ENCODE data around the gene PDE4D.
A peak's percentile ranks its signal among the peaks of the same experiment; 100 is the strongest.

PDE4D gene

DNA sequence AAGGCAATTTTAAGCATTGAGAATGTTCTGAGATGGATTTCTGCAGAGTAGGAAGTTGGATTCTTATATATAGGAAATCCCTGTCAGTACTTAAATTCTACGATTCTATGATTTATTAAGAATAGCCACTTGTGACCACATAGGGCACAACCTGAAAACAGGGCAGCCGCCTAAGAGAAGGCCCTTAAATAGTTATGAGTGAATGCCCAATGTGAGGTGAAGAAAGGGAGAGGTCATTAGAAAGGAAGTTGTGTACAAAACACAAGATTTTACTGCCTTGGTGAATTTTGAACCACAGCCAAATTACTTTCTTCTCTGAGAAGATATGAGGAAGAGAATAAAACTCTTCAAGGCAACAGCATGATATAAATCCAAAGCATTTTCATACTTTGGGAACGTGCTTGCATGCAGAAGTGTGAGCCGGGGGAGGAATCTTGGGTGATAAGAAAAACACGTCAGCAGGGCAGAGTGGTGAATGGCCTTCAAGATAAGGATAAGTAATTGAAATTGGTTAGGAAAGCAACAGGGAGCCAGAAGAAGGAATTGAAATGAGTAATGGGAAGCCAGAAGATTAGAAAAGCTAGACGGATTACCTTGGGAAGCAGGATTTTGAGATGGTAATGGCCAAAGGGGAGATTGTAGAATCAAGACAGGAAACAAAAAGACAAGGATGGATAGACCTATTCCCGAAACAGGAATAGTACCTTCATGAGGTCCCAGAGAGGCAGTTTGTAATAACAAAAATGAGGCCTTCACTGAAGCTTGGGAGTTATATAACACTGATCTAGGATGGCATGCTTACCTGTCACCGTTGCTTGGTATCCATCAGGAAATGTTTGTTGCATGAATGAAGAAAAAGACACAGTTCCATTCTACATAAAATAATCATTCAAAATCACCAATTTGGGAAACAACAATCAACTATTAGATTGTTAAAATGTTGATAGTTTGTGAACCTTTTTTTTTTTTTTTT lies 244.3 kb downstream of the PDE4D start:
- DNase-seq = peak; percentile 99

DNA sequence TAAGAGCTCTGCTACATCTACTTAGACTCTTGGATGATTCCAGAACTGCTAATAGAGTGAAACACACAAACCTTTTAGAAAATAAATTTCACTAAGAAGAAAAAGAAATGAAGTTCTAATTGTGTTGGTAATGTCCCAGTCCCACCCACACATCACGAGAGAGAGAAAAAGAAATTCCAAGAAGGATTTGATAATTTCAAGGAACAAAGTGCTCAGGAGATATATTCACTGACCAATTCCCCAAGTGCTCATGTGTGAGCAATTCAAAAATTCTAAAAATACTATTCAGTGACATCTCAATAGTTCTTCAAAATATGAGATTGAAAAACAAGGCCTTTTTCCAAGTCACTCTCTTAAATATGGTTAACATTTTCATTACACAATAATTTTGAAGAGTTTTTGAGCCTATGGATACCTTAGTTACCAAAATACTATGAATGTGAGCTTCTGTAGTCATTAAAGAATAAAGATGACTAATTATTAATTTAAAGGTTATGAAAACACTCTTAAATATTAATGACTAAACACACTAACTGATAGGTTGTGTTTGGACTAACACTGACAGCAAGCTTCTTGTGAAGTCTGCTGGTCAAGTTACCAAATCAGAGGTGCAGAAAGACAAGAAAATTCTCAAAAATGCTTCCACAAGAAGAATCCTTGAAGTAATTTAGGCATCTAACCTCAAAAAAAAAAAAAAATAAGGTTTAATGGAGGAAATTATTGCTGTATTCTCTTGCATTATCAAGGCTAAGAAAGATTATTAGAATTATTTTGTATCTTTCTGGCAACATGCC lies 245.3 kb downstream of the PDE4D start:
- DNase-seq = no peak

DNA sequence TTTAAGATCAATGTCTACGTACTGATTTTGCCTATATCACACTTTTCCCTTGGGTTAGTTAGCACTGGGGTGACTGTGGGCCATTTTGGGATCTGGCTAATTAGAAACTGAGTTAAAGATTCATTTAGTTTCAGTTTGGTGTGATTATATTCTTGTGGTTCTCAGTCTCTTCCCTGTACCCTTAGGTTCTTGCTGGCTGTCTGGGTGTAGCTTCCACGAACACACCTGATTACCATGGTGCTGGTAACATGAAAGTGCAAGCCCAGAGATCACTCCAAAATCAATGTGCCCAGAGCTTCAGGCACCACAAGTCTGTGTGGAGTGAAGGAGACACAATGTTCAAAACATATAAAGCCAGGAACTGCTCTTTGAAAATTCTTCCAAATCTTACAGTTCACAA lies 248.1 kb downstream of the PDE4D start:
- no peak for DNase-seq

DNA sequence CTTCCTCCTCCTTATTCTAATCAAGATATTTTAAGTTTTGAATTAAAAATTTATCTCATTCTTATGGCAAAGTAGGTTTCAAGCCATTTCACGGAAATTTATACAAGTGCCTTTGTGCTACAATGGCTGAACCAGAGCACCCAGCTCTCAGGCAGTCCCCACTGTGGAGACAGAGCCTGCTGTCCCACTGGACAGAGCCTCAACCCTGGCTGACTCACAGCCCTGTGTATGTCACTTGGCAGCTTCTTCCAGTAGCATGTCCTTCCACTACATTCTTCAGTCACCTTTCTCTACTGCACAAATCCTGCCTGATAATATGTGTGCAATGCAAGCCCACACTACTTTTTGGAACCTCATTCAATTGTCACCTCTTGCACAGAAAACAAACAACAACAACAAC lies 253.1 kb downstream of the PDE4D start:
- DNase-seq = no peak

DNA sequence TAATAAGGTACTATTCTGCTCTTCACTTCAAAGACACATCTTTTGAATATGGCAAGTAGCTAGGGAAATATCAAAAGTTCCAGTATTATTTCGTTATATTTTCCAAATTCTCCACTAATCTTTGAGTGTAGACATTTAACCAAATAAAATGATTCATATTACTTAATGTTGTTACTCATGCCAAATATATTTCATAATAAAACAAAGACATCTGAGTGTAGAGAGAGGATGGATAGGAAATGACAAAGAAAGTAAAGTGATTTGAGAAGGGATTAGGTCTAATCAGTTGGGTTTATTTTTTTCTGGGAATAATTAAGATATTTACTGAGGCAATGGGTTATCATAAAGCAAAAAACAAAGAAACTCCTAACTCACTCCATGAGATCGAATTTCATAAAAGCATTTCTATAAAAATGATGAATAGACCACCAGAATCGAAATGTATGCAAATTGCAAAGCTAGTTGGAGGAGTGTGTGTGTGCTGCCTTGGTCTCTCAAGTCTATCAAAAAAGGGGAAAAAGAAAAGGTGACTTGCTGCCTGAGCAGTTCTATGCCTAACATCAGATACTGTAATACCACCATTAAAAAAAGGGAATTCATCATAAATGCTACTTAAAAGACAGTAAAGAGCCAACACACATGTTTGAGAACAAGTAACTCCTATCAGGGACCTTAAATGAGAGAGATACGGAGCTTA lies 255.5 kb downstream of the PDE4D start:
- DNase-seq = peak; percentile 29

DNA sequence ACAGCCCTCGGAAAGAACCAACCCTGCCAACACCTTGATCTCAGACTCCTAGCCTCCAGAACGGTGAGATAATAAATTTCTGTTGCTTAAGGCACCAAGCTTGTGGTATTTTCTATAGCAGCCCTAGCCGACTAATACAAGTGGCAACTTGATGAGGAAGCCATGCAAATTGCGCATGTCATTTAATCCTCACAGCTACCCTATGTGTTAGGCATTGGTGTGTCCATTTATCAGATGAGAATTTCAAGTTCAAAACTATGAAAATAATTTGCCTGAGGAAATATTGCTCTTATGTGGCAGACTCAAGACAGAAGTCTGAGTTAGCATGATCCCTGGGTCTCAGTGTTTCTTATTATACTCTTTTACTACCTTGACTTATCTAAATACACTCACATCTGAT lies 264.0 kb downstream of the PDE4D start:
- no peak for DNase-seq

DNA sequence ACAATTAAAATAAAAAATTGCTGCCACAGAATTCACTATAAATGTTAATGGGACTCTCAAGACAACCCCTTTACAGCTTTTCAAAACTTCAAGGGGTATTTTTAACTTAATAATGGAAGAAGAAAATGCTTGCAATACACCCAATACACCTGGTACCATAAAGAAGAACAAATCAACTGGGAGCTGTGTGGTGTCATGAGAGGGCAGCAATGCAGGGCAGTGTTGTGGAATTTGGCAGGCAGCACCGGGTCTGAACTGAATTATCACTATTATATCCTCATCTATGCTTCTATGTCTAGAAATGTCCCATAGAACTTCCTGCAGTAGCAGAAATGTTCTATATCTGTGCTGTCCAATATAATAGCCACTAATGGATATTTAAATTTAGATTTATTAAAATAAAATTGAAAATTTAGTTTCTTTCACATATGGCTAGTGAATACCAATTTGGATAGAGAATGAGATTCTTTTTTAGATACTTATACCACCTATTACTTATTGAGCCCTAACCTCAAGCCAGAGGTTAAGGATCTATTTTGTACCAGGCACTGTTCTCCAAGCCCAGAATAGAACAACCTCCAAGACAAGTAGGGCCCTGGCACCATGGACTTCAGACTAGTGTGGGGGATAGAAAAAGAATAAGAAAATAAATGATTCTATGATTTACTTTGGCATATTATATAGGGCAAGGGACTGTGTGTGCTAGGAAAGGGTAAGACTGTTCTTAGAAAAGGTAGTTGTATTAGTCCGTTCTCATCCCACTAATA lies 265.3 kb downstream of the PDE4D start:
- DNase-seq = no peak

DNA sequence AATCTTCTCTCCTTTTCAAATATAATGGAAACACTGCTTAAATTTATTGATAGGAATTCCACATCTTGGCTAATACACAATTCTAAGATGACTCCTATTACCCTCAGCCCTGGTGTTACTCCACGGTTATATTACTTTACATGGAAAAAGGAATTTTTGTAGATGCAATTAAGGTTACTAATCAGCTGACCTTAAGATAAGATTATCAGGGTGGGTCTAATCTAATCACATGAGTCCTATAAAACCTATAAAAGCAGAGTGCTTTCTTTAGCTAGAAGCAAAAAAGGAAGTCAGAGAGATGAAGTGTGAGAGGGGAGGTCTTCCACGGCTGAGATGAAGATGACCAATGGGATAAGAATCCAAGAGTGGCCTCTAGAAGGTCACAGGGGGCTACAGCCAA lies 268.6 kb downstream of the PDE4D start:
- DNase-seq = no peak

DNA sequence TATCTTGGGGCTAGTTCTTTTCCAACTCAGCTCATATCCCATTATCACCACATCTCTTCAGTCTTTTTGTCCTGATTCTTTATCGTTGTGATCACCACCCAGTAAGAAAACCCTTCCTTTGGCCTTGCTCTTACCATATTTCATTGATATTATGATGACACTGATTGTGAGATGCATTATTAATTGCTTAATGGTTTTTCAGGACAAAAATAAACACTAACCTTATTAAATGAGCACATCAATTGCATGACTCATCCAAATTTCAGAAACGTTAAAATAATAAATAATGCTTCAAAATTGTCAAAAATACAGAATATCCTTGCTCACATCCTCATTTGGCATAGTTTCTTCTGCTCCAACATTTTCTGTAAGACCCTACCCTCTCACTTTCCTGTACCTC lies 270.7 kb downstream of the PDE4D start:
- no peak for DNase-seq

DNA sequence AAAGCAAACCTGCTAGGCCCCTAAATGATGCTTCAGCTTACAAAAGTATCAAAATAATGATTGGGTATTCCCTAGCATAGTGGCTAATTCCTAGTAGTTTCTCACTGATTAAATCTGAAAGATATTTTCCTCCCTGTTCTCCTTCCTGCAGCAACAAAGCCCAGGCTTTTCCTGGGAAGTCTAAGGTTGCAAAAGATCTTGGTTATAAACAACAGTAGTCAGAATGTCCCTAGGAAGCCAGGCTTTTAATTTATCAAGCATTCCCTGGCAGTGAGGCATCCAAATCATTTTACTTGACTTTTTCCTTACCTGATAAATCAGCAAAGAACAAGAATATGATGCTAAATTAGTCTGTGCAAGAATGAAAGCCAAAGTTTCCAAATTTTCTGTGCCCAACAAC lies 272.0 kb downstream of the PDE4D start:
- peak; percentile 31 for DNase-seq

DNA sequence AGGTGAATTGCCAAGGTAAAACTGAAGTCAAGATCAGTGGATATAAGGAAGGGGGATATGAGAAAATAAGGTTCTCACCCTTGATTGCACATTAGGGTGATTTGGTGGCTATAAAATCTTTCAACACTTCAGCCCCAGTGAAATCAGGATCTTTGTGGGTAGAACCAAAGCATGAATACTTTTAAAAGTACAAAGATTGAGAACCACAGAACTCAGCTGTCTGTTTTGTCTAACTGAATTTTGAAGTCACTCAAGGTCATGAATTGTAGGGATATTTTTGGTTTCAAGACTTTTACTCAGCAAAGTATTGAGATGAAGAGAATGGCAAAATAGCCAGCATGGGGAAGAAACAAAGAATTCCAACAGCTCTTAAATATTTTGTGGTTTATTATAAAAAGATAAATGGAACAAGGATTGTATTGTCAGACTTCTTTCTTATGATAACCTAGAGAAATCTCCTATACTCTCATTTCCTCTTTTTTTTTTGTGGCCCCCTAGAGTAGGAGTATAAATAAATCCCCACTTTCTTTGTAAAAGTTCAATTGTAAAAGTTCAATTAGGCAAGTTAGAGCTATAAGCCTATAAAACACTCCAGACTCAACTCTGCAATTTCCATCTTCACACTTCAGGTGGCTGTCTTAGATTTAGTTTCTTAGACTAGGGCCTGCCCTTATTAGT lies 272.9 kb downstream of the PDE4D start:
- no peak for DNase-seq

DNA sequence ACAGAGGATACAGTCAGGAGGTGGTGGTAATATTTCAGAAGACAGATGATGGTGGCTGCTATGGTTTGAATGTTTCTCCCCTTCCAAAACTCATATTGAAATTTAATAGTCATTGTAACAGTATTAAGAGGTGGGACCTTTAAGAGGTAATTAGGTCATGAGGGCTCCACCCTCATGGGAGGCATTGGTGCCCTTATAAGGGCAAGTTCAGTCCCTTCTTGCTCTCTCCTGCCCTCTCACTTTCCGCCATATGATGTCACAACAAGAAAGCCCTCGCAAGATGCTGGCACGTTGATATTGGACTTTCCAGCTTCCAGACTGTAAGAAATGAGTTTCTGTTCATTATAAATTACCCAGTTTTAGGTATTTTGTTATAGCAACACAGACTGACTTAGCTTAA lies 274.9 kb downstream of the PDE4D start:
- no peak for DNase-seq

DNA sequence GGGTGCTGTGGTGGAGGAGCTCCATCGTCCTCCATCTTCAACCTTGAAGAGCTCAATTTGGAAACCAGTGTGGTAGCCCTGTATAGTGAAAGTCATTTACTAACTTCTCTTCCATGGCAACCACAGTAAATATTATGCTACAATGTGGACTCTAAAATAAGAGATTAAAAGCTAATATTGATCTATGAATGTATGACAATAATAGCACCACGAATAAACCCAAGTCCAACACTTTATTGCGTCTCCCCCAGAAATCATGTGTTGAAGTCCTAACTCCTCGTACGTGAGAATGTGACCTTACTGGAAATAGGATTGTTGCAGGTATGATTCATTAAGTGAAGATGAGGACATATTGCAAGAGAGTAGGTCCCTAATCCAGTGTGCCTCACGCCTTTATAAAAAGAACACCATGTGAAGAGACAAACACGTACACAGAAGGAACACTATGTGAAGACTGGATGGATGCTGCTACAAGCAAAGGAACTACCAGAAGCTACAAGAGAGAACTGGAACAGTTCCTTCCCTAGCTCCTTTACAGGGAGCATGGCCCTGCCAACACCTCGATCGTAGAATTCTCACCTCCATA lies 276.2 kb downstream of the PDE4D start:
- DNase-seq = no peak

DNA sequence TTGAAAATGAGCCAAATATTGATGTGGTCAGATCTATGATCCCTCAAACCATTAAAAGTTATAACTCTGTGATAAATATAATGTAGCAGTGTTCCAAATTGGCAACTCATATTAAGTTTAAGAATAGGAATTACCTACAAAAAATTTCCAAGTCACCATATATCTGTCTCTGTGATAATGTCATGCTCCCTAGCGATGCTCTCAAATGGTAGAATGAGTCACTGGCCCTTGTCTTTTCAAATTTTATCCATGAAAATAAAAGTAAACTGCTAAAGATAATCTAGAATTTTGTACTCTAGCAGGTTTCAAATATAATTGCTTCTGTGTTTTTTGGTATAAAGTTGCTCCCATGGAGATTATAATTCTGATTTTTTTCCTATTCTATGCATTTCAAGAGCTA lies 277.1 kb downstream of the PDE4D start:
- no peak for DNase-seq

DNA sequence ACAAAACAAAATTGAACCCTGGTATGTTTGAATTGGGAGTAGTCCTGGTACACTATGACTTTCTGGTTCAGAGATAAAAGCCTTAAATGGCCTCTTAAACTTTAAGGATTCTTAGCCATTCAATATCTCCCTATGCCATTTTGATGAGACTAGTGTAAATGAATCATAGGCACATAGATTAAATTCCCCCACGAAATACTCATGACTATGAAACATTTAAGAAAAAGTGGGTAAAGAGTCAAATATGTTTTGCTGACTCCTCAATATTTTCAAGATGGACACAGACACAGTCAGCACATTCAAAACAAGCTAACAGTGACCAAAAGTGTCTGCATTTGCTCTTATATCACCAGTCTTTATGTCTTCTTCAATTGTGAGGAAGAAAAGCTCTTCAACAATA lies 278.3 kb downstream of the PDE4D start:
- DNase-seq = peak; percentile 68

DNA sequence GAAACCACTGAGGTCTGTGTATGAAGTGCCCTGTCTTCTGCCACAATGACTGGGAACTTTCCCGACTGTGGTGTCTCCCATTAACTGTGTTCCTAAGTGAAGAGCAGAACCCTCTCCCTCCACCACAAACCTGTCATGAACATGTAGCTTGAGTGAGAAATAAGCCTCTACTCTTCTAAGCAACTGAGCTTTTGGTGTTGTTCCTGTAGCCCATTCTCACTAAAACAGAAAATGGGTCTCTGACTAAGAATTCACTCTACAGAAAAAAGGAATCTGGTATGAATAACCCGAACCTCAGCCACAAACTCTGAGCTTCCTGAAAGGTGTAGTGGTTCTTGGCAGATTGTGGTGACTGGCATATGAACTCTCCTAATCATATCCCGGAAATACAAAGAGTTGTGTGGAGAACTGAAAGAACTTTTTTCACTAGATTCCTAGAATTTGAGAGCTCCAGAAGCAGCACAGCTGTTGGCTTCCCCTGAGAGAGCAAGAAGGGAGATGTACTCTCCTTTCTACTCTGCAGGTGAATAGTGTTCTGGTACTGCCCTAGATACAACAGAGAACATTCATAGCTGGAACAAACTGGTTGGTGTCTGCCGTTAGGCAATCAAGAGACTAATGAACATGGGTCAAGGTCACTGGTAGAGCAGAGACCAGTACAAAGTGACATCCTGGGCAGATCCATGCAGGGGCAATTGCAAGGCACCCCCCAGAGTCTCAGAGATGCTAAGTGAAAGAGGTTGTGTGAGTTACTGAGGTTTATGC lies 283.8 kb downstream of the PDE4D start:
- DNase-seq = no peak

DNA sequence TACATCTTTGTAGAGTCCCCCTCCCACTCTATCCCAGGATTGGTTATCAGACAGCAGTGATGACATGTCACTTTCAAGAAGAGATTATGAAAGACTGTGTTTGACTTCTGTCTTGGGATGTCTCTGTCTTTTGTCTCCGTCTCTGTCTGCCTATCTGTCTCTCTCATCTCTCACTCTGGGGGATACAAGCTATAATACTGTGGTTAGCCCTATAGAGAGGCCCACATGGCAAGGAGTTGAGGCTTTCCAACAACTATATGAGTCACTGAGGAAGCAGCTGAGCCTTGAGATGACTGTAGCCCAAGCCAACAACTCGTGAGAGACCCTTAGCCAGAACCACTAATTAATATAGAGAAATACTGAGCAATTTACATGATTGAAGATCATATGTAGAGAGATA lies 284.8 kb downstream of the PDE4D start:
- DNase-seq = no peak

DNA sequence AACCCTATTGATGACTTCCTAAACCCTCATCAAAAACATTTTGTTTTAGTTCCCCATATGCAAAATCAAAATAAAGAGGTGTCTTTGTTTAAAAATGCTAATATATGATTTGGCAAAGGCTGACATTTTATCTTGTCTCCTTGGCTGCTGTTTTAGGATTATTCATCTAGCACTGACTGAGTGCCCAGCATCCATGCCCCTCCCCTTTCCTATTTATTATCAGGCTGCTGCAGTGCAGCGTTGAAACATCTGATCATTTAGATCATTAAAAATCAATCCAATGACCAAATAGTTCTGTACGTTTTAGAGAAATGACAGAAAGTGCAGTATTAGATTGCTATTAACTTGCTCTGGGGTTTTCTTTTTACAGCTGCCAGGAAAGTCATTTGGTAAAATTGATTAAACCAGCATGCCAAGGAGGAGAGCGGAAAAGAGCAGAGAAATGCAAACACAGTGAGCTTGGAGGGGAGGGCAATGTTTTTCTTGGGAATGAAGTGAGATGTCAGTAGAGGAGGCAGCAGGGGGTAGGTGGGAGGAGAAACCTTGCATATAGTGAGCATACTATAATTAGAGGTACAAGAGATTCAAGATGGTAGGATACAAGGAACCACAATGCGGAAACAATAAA lies 286.3 kb downstream of the PDE4D start:
- no peak for DNase-seq

DNA sequence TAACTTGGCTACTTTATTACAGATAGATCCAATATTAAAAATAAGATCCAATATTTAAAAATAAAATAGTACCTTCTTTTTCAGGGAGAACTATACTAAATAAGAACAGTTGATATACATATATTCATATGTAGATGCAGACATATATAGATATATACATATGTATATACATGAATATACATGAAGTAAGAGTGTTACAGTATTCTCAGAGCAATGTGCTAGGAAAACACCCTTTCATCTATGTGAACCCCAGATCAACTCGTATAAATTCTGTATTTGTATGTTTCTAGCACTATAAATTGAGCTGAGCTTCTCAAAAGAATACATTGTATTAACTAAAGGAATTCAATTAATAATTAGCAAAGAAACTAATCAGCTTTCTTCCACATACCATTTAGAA lies 287.6 kb downstream of the PDE4D start:
- DNase-seq = no peak

DNA sequence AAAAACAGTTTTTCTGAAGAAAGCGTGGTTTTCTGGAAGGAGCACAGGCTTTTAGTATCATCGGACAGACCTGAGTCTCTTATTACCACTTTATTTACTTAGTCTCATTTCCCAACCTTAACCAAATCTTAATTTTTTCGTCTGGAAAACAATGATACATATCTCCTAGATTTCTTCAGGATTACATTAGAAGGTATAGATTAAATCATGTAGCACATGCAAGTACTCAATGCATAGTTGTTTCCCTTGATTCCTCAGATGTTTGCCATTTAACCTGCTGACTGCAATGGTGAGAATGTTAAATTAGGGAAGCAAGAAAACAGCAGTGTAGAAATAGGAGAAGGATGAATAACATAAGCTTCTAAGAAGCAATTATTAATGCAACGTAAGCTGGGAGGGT lies 289.4 kb downstream of the PDE4D start:
- DNase-seq = no peak

Measured in NCI-H226 (cell line).